OCI-LY3 (cell line): ENCODE measurements around the gene RNASEH1.

Experiments
- H2AFZ ChIP-seq: fragments of 200-600, 300-600 bp; shearing (Covaris generic); 2 replicates; pipeline ENCODE4 v1.6.0; 2014; ENCODE audit warnings: antibody characterized with exemption, low read depth, low read length
- H3K27ac ChIP-seq: fragments of 200-600, 300-600 bp; sonication (generic); 2 replicates; pipeline ENCODE4 v1.5.1; 2014; ENCODE audit warnings: mild to moderate bottlenecking, low read length, moderate library complexity, mixed read lengths
- H3K27me3 ChIP-seq: fragments of 200-600, 300-600 bp; sonication (generic); 2 replicates; pipeline ENCODE4 v1.6.1; 2014; ENCODE audit warnings: low read depth, low read length, mixed read lengths
- H3K36me3 ChIP-seq: fragments of 200-600, 300-600 bp; sonication (generic); replicated peaks from 2 replicates; pipeline ENCODE3; 2014; ENCODE audit warnings: low read depth, low read length, mixed read lengths
- H3K4me1 ChIP-seq: fragments of 300-600, 200-600 bp; sonication (generic); 2 replicates; pipeline ENCODE4 v1.6.1; 2014; ENCODE audit warnings: low read length, mixed read lengths
- H3K4me2 ChIP-seq: fragments of 200-600, 300-600 bp; sonication (generic); 2 replicates; pipeline ENCODE4 v1.6.1; 2014; ENCODE audit warnings: low read length, mixed read lengths
- H3K4me3 ChIP-seq: fragments of 300-600, 200-600 bp; sonication (generic); 2 replicates; pipeline ENCODE4 v1.5.1; 2014; ENCODE audit warnings: antibody characterized with exemption, mild to moderate bottlenecking, low read length, moderate library complexity
- H3K79me2 ChIP-seq: fragments of 300-600, 200-600 bp; shearing (Covaris generic); 2 replicates; pipeline ENCODE4 v1.6.1; 2014; ENCODE audit warnings: mild to moderate bottlenecking, low read length, mixed read lengths
- H3K9ac ChIP-seq: fragments of 300-600, 200-600 bp; shearing (Covaris generic); 2 replicates; pipeline ENCODE4 v1.6.0; 2014; ENCODE audit warnings: mild to moderate bottlenecking, low read length, moderate library complexity
- H3K9me3 ChIP-seq: fragments of 200-600, 300-600 bp; shearing (Covaris generic); 2 replicates; pipeline ENCODE4 v1.6.1; 2014; ENCODE audit warnings: low read length, mixed read lengths; ENCODE audit not compliant: insufficient read depth
- H4K20me1 ChIP-seq: fragments of 200-600, 300-600 bp; sonication (generic); 2 replicates; pipeline ENCODE4 v1.6.1; 2016; ENCODE audit warnings: low read length, mixed read lengths; ENCODE audit not compliant: insufficient read depth
- CTCF ChIP-seq: fragments of 200-600, 300-600 bp; sonication (generic); IDR thresholded peaks from 2 replicates; pipeline ENCODE4 v1.5.1; 2014; ENCODE audit warnings: antibody characterized with exemption, low read length, low read depth
- EZH2phosphoT487 ChIP-seq: fragments of 200-600 bp; shearing (Covaris generic); IDR thresholded peaks from 2 replicates; pipeline ENCODE4 v1.6.1; 2018; ENCODE audit warnings: antibody characterized with exemption, mixed run types, low read depth

RNASEH1 gene

GRCh38 chr2:3513026-3513810, 44.9 kb downstream of the RNASEH1 start:
- no peak overlapping the region for H3K27ac ChIP-seq
- H3K27me3 ChIP-seq = no peaks in the 10 kb centered on the region
- H3K9me3 ChIP-seq = no peaks in the 10 kb centered on the region
- peaks cover 36% of the 10 kb centered on the region for H3K79me2 ChIP-seq
- TF ChIP-seq EZH2phosphoT487 (no peak), CTCF (no peak)
- H3K9ac ChIP-seq = no peak overlapping the region
- peaks cover 33% of the 10 kb centered on the region for H3K36me3 ChIP-seq
- peaks cover 5% of the 10 kb centered on the region for H4K20me1 ChIP-seq
- H2AFZ ChIP-seq = no peak overlapping the region
- no peak overlapping the region for H3K4me3 ChIP-seq
- peaks cover 5% of the 10 kb centered on the region for H3K4me1 ChIP-seq
- H3K4me2 ChIP-seq = no peak overlapping the region

- no peak overlapping the region for H3K4me3 ChIP-seq
- H3K36me3 ChIP-seq = peaks cover 30% of the 10 kb centered on the region
- no peak overlapping the region for H3K4me2 ChIP-seq
- H3K79me2 ChIP-seq = peaks cover 25% of the 10 kb centered on the region
- no peaks in the 10 kb centered on the region for H3K9me3 ChIP-seq
- H3K9ac ChIP-seq = no peak overlapping the region
- TF ChIP-seq EZH2phosphoT487 (no peak), CTCF (no peak)
- no peak overlapping the region for H3K27ac ChIP-seq
- no peaks in the 10 kb centered on the region for H3K27me3 ChIP-seq
- no peaks in the 10 kb centered on the region for H3K4me1 ChIP-seq
- no peak overlapping the region for H2AFZ ChIP-seq
- no peaks in the 10 kb centered on the region; the same call in 1 of the 2 replicates for H4K20me1 ChIP-seq
Measured at GRCh38 chr2:3512086-3512485, 46.0 kb downstream of the RNASEH1 start.

- no peak for TF ChIP-seq CTCF
- no peak for TF ChIP-seq EZH2phosphoT487
- Histone ChIP-seq H3K9ac (no peak overlapping the region), H3K4me3 (no peak overlapping the region), H3K27me3 (no peaks in the 10 kb centered on the region), H3K4me2 (no peak overlapping the region), H3K79me2 (peaks cover 42% of the 10 kb centered on the region), H3K4me1 (no peaks in the 10 kb centered on the region), H3K36me3 (peaks cover 34% of the 10 kb centered on the region), H4K20me1 (peaks cover 4% of the 10 kb centered on the region; the same call in 1 of the 2 replicates), H3K9me3 (no peaks in the 10 kb centered on the region), H3K27ac (no peak overlapping the region), H2AFZ (no peak overlapping the region)
Measured at GRCh38 chr2:3505771-3506170, 52.4 kb downstream of the RNASEH1 start.

GRCh38 chr2:3504741-3505140, 53.4 kb downstream of the RNASEH1 start:
- TF ChIP-seq CTCF (no peak), EZH2phosphoT487 (no peak)
- Histone ChIP-seq H3K9ac (no peak overlapping the region), H3K9me3 (no peaks in the 10 kb centered on the region), H3K79me2 (peaks cover 42% of the 10 kb centered on the region), H3K4me1 (no peaks in the 10 kb centered on the region), H3K4me3 (no peak overlapping the region), H3K36me3 (peaks cover 38% of the 10 kb centered on the region), H3K27ac (no peak overlapping the region), H3K27me3 (no peaks in the 10 kb centered on the region), H3K4me2 (no peak overlapping the region), H4K20me1 (peaks cover 4% of the 10 kb centered on the region; the same call in 1 of the 2 replicates), H2AFZ (no peak overlapping the region)
